Activated naive CD4-positive, alpha-beta T cell treated with Interleukin-2 at 50 U/mL for 16 hours (primary cell): Measurements from ENCODE around the gene NUDT14.

ENCODE experiments used
- DNase-seq: peaks from one replicate; pipeline ENCODE4 v3.0.0-alpha.2; 2020

Gene NUDT14

DNA sequence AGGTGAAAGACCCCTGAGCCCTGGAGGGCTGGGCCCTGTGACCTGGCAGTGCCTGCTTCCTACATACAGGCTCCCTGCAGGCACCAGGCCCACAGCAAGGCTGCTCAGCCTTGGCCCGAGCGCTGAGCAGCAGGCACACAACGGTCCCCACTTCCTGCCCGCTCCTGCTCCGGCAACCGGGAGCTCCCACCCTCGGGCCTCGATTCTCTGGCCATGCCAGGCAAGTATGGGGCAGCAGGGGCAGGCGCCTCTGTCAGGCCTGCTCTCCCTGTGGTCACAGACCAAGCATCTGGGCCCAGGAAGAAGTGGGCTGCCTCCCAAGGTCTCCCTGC, 30.6 kb upstream of the NUDT14 start:
- DNase-seq, result no peak

DNA sequence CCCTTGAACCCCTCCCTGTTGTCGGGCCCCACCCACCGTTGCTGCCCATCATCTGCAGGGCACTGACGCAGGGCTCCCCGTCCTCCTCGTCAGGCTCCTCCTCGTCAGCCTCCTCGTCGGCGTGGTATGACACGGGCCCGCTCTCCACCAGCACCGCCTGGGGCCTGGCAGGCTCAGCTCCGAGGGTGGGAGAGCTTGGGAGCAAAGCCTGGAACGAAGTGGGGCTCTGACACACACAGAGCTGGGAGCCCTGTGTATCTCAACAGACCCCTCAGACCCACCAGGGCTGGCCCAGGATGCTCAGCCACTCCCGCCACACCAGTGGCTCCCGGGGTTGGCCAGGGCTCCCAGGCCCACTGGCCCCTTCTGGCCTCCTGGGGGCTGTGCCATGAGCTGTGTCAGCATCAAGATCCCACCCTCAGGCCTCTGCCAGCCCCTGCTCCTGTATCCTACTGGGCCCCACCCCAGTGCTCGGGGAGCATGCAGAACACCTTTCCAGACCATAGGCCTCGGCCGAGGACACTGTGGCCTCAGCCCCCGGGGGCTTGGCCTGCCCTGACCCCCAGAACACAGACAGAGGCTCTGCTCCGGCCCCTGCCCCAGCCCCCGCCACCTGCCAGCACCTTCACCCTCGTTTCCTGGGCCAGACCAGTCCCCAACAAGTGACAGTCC, 30.1 kb upstream of the NUDT14 start:
- DNase-seq, result no peak

DNA sequence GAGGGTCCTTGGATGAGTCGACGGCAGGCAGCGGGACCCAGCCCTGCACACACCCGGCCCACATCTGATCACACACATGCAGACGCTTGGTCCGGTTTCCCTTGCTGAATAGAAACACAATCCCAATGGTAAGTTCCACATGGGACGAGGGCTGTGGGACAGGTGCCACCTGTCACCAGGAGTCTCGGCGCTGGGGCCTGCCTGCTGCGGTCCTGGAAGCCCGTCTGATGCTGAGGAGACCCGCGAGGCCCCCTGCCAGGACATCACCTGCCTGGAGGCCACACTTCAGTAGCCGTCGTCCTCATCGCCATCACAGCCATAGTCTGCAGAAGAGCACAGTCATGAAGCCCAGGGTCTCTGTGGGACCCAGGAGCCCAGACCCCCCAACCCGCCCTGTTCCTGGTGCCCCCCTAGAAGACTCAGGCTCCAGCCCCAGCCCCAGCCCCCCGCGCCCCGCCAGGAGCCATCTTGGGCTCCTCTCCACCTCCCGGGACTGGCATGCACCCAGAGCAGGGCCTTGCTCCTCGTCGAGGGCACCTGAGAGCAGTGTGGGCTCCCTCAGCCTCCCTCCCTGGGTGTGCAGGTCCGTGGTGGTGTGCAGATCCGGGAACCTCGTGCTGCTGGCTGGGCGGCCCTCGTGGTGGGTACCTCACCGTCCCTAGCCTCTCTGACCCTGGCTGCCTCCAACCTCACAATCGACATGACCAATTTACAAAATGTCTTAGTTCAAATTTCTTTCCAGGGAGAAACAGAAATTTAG, 29.3 kb upstream of the NUDT14 start:
- no peak for DNase-seq

DNA sequence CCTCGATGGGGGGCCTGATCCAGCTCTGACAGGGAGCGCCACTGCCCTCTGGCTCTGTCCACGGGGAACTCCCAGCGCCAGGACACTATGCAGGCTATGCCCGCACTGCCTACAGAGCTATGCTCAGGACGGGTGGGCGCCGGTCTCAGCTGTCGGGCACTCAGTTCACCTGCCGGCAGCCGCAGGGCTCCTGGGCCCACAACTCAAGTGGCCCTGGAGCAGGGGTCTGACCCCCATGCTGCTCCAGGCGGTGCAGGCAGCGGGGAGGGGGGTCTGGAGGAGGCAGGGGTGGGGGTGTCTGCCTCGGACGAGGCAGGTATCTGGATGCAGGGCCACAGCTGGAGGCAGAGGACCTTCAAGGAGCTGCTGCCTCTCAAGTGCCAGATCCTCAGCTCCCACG, 28.5 kb upstream of the NUDT14 start:
- DNase-seq, result no peak

DNA sequence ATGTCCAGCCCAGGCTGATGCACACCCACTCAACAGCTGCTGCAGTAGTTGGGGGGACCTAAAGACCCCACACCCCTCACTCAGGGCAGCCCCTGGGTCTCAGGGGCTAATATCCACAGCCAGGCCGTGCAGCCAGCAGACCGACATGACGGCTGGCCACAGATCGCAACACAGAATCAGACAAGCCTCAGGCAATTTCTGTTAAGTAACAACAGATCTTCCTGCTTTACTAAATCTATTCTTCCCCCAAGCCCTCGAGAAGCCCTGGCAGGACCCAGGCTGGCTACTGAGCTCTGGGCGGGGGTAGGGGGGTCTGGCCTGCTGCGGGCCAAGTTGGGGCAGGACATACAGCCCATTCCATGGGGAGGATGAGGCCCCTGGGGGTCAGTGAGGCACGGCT, 28.0 kb upstream of the NUDT14 start:
- no peak for DNase-seq

DNA sequence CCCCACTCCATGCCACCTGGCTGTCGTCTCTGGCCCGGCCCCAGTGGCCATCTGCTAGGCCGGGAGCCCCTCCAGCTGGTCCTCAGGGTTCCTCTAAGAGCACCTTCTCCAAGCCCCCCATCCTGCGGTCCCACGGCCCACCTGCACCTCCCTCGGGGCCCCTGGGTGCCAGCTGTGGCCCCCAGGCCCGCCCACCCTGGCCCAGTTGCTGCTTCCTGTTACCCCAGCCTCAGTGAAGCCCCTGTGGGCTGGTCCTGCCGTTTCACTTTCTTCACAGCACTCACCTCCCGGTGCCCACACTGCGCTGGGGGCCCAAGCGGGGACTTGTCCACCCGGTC, 27.6 kb upstream of the NUDT14 start:
- DNase-seq, result no peak

DNA sequence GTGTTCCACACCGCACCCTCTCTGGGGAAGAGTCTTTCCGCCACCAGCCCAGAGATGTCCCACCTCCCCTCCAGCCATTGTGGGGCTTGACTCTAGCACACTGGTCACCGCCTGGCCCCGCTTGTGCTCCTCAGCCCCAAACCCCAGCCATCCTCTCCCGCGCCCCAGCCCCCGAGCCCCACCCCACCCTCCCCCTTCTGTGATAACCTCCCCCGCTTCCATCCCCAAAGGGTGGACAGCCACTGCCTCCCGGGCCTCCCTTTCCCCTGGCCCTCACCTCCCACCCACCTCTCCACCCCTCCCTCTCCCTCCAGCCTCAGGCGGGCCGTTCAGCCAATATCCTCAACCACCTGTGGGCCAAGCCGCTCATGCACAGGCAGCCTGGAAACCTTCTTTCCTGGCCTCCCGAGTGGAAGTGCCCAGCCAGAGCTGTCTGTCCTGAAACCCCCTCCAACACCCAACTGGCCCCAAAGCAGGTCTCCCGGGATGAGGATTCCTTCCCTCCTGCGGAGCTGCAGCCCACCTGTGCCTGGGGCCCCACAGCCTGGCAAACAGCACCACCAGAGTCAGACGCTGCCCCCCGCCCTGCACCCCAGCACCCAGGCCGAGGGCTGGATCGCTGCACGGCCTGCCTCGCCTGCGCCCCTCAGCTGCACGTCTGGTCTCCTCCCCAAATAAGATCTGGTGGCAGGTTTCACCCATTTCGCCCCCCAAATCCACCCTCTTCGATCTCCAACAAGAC, 27.1 kb upstream of the NUDT14 start:
- DNase-seq, result no peak

DNA sequence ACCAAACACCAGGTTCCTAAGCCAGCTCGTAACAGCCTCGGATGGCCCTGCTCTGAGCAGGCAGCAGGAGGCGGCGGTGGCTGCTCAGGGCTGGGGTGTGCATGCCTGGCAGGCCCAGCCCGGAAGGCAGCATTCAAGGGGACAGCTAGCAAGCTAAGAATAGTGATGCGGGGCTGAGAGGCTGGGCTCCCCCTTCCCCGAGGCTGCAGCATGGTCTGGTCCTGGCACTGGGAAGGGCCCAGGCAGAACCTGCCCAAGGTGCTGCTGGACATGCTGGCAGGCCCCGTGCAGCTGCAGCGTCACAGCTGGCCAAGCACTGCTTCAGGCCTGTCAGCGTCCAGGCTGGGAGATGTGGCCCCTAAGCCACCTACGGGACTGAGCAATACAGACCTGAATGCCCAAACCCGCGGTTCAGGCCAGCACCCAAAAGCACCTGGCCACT, 26.4 kb upstream of the NUDT14 start:
- no peak for DNase-seq

DNA sequence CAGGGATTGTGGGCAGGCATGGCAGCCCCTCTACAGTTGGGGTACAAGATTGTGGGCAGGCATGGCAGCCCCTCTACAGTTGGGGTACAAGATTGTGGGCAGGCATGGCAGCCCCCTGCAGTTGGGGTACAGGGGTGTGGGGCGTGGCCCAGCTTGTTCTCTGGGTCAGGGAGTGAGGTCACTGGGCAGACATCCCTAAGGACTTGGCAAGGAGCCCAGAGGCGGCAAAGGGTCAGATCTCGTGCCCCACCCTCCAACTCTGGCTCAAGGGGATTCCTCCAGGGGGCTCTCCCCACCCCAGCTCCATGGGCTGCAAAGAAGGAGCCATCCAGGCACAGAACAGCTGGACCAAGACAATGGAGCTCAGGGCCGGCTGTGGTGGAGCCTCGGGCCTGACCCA, 25.8 kb upstream of the NUDT14 start:
- DNase-seq, result no peak

DNA sequence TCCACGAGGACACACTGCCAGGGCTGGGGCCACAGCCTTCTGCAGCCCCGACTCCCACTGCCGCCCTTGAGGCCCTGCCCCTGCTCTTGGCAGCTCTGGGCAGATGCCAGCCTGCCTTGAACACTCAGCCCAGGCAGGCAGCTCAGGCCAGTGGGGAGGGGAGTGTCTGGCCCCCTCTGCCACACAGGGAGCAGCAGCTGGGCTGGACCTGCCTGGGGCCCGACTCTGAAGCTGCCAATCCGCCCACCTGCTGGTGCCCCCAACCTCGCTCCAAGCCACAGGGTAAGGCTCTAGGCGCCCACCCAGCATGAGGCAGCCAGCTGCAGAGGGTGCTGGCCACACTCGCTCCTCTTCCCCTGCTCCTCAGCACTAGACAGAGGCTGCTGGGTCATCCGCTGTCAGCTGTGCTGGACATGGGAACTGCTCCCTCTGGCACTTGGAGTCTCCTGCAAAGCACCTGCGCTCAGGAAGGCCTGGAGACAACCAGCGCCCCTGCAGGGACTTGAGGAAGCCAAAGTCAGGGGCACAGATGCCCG, 24.6 kb upstream of the NUDT14 start:
- DNase-seq, result no peak

DNA sequence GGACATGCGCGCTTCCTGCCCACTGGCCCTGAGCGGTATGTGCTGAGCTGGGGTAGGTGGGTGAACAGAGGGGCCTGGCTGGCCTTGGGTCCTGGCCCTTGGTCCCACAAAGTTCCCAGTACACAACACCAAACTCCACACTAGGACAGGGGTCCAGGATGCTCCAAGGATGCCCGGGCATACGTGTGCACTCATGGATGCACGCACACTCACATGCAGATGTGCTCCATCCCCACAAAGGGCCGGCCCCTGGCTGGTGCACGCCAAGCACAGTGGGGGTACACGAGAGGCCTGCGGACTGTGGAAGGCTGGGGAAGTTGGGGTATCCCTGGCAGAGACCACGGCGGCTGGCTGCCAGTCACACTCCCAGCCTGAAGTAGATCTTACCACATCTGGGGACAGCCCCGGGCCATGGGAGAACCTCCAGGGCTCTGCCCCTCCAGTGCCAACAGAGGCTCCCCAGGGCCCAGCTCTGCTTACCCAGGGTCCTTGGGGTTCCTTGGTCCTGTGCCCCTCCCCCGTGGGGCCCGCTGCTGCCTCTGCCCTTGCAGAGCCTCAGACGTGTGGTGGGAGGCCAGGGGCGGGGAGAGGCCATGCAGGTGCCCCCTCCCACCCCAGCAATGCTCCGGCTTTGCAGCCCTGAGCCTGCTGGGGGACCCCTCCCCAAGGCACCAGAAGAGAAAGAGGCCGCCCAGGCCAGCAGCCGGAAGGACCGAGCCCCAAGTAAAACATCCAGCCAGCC, 24.0 kb upstream of the NUDT14 start:
- DNase-seq, result no peak

DNA sequence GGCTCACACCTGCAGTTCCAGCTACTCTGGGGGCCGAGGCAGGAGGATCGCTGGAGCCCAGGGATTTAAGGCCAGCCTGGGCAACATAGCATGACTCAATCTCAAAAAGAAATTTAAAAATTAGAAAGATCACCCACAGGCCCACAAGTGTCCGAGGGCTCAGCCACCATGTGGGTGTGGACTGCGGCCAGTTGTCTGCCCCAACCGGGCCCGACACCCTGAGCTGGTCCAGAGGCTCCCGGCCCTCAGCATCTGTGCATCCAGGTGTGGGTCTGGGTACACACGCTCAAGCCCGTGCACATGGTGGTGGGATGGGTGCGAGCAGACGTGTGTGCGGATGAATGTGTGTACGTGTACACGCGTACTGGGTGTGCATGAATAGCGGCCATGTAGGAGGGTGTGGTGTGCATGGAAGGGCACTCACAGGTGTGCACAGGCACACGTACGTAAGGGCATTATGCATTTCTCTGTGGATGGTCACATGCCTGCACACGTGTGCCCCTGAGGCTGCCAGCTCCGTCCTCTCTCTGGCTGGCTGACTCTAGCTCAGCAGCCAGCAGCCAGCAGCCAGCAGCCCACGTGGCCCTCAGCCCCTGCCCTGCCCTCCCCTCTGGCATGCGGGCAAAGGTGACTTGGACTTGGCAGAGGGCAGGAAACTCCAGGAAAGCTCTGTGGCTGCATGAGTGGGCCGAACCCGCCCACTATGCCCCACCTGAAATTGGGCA, 23.3 kb upstream of the NUDT14 start:
- no peak for DNase-seq

DNA sequence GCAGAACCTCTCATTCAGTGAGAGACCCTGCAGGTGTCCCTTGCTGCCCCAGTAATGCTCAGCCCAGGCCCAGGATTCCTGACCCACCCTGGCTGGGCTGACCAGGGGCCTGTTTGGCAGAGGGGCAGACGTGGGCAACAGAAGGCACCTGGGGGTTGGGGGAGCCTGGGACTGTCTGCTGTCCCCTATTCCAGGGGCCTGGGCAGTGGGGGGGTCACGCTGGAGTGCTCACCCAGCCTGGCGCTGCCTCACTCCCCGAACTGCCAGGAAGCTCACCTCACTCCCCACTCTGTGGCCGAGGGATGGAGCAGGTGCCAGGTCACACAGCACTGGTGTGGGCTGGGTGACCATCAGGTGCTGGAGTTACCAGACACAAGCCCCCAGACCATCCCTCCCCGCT, 22.6 kb upstream of the NUDT14 start:
- no peak for DNase-seq

DNA sequence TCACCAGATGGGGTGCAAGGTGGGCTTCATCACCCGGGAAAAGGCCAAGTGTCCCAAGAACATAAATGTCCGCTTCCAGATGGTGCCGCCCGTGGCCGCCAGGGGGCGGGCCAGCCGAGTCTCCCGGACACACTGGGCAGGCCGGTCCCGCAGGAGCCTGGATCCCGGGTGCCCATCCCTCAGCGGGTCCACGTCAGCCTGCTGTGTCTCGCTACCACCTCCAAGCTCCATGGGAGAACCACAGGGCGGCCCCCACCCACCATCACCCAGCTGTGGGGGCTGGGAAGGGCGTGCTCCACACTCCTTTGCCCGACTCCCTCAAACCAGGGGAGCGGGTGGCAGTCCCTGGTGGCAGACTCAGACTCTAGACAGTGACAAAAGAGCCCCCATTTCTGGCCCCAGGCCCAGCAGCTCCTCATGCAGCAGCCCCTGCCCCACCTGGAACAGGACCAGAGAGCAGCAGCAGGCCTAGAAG, 22.0 kb upstream of the NUDT14 start:
- DNase-seq, result peak; percentile 65

DNA sequence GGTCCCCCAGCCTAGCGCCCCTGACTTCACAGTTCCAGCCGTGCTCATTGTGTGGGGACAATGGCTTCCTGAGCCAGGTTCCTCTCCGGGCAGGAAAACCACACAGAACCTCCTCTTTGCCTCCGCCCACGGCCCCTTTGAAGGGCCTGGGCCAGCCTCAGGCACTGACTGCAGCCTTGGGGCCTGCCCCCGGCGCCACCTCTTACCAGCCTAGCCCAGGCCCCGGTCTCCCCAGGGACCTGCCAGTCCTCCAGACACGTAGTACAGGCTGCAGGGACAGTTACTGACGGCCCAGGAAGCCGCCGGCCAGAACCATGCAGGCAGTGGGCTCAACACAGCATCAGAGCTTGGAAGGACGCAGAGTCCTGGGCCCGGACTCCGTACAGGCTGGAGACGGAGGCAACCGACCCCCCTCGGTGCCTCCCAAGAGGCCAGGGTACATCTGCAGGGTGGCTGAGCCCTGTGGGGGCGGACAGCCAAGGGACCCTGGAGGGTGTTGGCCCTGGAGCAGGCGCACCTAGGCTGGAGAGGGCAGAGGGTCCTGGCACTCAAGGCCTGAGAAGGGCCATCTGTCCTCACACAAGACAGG, 20.9 kb upstream of the NUDT14 start:
- peak; percentile 22 for DNase-seq

DNA sequence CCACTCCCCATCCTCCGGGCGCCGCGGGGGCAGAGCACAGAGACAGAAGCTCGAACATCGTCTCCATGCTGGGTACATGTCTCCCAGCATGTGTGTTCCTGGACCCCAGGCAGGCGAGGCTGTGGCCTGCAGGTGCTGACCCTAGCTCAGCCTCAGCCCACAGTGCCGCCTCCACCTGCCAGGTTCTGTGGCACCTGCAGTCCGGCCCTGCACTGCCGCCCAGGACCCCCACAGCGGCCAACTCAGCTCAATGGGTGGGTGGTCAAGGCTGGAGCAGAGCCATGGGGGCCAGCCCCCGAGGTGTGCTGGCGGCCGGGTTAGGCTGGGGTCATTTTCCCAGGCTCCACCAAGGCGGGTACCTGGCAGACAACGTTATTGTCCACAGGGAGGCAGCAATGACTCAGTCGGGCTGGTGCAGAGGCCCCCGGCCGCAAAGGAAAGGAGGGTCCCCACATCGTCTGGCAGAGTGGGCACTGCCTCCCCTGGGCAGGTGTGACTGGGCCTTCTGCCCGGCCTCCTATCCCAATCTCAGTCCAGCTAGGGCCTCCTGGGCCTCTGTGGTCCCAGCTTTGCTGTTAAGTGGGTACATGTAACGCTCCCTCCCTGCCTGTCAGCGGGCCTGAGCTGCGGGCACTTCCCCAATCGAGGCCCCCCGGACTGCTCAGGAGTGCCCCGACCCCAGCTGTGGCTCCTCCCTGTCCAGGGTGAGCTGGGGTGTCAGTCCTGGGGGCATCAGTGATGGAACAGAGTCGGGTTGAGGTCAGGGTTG, 20.2 kb upstream of the NUDT14 start:
- no peak for DNase-seq

DNA sequence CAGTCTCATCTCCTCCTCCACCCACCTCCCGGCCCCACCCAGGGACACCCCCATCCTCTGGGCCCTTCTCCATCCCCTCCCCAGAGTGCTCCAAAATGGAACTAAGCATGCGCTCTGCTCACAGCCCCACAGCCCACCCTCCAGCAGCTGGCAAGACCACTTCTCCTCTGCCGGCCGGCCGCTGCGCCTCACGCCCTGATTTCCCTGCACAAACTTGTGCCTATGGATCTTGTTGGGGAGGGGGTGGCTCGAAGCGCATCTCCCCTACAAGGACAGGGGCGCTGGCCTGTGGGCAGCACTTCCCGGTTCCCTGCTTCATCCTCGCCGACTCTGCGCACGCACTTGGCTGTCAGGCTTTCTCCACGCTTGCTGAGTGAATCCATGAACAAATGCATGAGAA, 19.5 kb upstream of the NUDT14 start:
- DNase-seq, result no peak

DNA sequence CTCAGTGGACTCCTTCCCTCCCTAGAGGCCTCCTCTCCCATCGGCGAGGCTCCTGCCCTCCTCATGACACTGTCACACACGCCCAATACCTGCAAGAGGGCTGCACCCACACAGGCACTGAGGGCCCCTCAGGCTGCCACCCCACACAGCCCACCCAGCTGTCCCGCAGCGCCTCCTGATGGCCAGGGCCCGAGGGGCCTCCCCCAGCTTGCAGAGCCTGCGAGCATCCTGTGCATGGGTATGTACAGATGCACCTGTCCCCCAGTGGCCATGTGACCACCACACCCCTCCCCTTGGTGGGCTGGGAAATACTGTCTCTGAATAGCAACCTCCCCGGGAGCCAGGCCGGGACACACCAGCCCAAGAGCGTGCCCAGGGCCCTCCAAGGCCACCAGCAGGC, 19.0 kb upstream of the NUDT14 start:
- DNase-seq, result no peak

DNA sequence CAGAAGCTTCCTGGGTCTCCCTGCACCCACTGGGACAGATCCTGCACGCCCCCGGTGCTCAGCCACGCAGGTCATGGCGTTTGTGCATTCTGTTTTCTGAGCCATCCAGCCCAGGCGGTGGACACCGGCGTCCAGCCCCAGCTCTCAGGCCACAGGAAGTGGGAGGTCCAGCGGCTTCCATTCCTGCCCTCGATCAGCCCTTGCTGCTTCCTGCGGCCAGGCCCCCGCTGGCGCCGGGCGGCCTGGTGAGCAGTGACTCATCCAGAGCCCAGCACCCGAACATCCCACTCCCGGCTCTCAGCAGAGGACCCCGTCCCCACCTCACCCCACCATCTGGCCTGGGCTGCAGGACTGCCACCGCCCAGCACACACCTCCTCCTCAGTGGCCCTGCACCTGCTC, 18.0 kb upstream of the NUDT14 start:
- DNase-seq, result no peak

DNA sequence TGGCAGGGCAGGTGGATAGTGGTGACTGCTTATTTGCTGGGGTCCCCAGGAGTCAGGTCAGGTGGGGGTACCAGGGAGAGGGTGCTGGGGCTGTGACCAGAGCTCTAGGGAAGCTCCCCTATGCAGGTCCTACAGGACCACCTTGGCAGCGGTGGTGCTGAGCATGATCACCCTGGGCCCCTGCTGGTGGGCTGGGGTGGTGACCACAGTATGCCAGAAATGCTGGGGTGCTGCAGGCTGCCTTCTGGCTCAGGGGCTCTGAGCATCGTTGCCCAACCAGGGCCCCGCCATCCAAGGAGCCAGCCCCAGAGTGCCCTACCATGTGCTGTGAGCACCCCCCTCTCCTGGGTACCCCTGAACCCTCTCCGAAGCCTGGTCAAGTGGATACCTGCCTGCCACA, 17.5 kb upstream of the NUDT14 start:
- DNase-seq, result no peak

DNA sequence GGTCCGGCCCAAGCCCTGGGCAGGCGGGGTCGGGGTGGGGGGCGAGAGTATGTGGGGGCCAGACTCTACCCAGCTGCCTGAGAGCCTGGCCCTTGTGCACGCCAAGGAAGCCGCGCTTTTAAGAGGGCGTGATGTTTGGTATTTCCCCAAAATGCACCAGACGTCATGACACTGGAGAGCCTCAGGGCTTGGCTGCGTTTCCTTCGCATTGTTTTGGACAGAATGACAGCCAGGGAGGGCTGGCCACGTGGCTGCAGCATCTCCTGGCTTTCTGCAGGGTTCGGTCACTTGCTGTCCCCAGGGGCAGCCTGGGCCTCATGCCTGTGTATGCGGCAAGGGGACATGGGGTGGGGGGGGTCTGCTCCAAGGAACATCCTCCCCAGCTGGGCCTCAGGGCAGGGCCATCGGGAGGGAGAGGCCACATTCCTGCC, 16.1 kb upstream of the NUDT14 start:
- no peak for DNase-seq
